ENCODE measurements around the gene DDR1.

DNA sequence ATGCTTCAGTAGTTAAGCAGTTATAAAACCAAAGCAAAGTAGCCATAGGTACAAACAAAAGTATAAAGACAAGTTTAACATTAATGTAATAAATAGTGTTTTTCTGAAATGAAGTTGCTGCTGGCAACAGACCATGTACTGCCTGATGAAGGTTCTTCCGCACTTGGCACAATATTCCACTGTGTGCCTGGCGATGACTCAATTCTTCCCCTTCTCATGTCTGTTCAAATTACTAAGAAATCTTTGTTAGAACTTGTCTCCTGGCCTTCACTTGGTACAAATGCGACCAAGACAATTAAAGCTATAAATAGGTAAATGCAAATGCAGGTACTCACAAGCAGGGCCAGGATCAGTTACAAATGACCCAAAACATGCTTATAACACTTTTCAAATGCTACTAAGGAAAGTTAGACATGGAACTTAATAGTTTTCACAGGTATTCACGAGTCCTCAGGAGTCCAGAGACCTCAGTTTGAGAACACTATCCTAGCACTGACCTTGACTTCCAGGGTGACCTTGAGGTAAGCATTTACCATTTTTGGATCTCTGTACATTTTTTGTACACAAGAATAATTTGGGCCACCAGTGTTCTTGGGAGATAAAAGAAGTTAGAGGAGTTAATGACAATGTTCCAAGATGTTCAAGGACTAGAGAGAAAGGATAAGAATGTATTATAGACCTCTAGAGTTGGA lies 8.1 kb upstream of the DDR1 start:
- TF ChIP-seq EZH2 (IDR thresholded peaks at IDR 0.05) (no peak), POLR2AphosphoS5 (IDR thresholded peaks at IDR 0.05; ENCODE audit: borderline replicate concordance, low read depth, low read length) (no peak), FOXP2 (optimal IDR thresholded peaks at IDR 0.05; ENCODE audit: control extremely low read depth, extremely low read length, insufficient read depth) (no peak)
